NAMALWA (cell line): ENCODE results near the gene IL2RA.
"Not testable (repeated sequence)": the region's sequence is repeated elsewhere in the genome, so short reads cannot be mapped to it uniquely, and the experiment has no call there.

Experiments used
- DNase-seq: peaks from one replicate; pipeline ENCODE4 v3.0.0-alpha.2; 2015; ENCODE audit warnings: low spot score

Gene IL2RA

GRCh38 chr10:6013413-6014192 is 48.6 kb downstream of the IL2RA start:
- DNase-seq: no peak

- no peak for DNase-seq
Observed at GRCh38 chr10:6012121-6012905, 49.9 kb downstream of the IL2RA start.

GRCh38 chr10:6011558-6011957 is 50.6 kb downstream of the IL2RA start:
- no peak for DNase-seq

GRCh38 chr10:6010569-6010968 is 51.6 kb downstream of the IL2RA start:
- DNase-seq: no peak

- no peak for DNase-seq
Observed at GRCh38 chr10:6009961-6010360, 52.2 kb downstream of the IL2RA start.

GRCh38 chr10:6009150-6009549 is 53.0 kb downstream of the IL2RA start:
- DNase-seq: no peak

- DNase-seq: no peak
Observed at GRCh38 chr10:6008497-6009142, 53.5 kb downstream of the IL2RA start.

- no peak for DNase-seq
Observed at GRCh38 chr10:6006991-6007390, 55.2 kb downstream of the IL2RA start.

- DNase-seq: no peak
Observed at GRCh38 chr10:6006546-6006945, 55.6 kb downstream of the IL2RA start.

- no peak for DNase-seq
Observed at GRCh38 chr10:6005856-6006395, 56.2 kb downstream of the IL2RA start.

GRCh38 chr10:6005161-6005804 is 56.9 kb downstream of the IL2RA start:
- DNase-seq: not testable (repeated sequence)

GRCh38 chr10:6002809-6003510 is 59.2 kb downstream of the IL2RA start:
- no peak for DNase-seq

- no peak for DNase-seq
Observed at GRCh38 chr10:5999440-6000165, 62.6 kb downstream of the IL2RA start.

GRCh38 chr10:5996696-5997095 is 65.5 kb downstream of the IL2RA start:
- no peak for DNase-seq

- DNase-seq: no peak
Observed at GRCh38 chr10:5992398-5992797, 69.8 kb downstream of the IL2RA start.

- no peak for DNase-seq
Observed at GRCh38 chr10:5991708-5992107, 70.5 kb downstream of the IL2RA start.

- no peak for DNase-seq
Observed at GRCh38 chr10:5989756-5990155, 72.4 kb downstream of the IL2RA start.

GRCh38 chr10:5988336-5988920 is 73.7 kb downstream of the IL2RA start:
- DNase-seq: no peak

GRCh38 chr10:5987747-5988146 is 74.4 kb downstream of the IL2RA start:
- no peak for DNase-seq

GRCh38 chr10:5985029-5985428 is 77.1 kb downstream of the IL2RA start:
- no peak for DNase-seq
